GM21515 (cell line): ENCODE measurements around the gene GM2A.

ENCODE experiments used
- ATAC-seq: cut with Tn5 transposase; IDR thresholded peaks from one replicate; pipeline ENCODE4 v1.9.1; 2021; ENCODE audit not compliant: unreplicated experiment

The GM2A gene

DNA sequence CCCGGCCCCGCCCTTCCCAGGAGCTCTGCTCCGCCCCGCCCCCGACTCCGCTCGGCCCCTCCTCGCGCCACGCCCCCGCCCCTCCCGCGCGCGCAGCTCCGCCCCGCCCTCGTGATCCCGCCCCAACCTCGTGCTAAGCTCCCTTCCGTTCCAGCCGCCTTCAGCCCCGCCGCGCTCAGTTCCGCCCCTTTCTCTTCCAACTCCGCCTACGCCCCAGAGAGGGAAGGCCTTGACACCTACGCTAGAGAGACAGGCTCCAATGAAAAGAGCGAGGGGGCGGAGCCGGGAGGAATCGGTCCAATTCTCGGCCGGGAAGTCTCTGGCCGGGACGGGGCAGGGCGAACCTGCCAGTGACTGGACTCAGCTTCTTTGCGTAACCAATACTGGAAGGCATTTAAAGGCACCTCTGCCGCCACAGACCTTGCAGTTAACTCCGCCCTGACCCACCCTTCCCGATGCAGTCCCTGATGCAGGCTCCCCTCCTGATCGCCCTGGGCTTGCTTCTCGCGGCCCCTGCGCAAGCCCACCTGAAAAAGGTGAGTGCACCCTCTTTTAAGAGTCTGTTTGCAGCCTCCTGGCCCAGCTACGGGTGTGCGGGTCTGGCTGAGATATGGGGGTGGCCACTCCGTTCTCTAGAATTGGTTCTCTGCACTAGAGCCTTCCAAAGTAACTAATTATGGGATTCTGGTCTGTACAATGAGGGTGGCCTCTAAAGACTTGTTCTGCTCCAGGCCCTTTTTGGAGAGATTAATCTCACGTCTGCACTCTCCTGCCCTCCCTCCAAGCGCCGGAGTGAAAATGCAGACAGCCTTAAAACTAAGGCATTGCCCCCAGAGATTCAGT is at the start of gene GM2A:
Gene GM2A (plus strand): TSS at position 424 of the 843 bp plus-strand sequence. CDS start 32 bp downstream, at position 456.
- ATAC-seq = peak; percentile 81

DNA sequence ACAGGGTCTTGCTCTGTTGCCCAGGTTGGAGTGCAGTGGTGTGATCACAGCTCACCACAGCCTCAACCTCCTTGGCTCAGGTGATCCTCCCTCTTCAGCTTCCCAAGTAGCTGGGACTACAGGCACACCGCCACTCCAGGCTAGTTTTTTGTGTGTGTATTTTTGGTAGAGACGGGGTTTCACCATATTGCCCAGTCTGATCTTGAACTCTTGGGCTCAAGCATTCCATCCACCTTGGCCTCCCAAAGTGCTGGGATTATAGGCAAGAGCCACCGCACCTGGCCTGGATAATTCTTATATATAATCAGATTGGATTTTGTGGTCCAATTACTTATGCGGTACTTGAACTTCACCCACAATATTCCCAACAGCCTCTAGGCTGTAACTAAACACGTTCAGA is 48.9 kb upstream of the GM2A start:
- ATAC-seq = no peak

- ATAC-seq = no peak
These were observed 47.6 kb upstream of the GM2A start for GRCh38 chr5:151205411-151205810.

DNA sequence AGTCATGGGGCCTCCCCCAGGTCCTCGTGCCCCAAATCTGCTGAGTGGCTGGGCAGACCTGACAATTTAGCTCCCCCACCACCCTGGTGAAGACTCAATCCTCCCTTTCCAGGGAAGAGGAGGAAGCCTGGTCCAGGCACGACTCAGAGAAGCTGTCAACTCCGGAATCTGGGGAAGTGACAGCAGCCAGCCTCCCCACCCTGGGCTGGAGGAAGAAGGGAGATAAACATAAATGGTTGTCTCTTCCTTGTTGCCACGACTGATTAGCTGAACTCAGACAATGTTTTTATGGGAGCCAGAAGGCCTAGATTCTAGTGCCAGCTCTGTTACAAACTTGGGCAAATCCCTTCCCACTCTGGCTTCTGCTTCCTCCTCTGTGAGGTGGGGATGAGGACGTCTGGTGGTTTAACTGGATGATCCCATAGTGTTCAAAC is 44.5 kb upstream of the GM2A start:
- no peak for ATAC-seq

GRCh38 chr5:151212406-151212798 is 40.6 kb upstream of the GM2A start:
- peak; percentile 3 for ATAC-seq

- peak; percentile 73 for ATAC-seq
These were observed 39.0 kb upstream of the GM2A start for GRCh38 chr5:151213803-151214613.

DNA sequence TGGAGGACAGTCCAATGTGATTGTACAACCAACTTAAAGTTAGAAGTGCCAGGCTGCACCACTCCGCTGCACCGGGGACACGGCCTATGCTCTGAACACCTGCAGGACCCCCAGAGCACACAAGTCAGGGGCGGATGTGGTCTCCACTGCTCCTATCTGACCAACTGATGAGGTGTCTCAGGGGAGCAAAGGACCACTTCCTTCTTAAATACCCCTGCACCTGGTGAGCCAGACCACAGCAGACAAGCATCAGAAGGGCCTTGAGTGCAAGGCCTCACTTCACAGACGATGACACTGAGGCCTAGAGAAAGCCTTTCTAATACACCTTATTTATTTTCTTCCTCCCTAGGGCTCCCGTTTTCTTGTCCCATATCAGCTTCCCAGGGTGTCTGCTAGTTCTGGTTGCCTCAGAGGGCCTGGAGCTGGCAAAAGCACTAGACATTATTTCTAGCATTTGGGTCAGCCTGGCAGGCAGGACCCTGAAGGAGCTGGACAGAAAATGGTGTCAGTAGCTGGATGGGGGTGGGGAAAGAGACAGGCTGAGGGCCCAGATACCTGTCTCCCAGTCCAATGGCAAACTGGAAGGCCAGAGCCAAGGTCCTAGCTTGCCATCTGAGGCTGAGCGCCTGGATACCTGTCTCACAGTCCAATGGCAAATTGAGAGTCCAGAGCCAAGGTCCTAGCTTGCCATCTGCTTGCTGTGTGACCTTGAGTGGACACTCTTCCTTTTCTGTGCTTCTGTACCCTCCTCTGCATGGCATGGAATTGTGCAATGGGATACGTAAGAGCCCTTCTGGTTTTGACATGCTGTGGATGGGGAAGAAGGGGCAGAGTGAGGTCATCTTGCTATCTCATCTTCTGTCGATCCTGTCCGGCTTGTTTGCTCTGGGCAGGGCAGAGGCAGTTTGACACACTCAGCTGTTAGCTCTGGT is 38.1 kb upstream of the GM2A start:
- peak; percentile 64 for ATAC-seq

- no peak for ATAC-seq
These were observed 37.5 kb upstream of the GM2A start for GRCh38 chr5:151215546-151215880.

DNA sequence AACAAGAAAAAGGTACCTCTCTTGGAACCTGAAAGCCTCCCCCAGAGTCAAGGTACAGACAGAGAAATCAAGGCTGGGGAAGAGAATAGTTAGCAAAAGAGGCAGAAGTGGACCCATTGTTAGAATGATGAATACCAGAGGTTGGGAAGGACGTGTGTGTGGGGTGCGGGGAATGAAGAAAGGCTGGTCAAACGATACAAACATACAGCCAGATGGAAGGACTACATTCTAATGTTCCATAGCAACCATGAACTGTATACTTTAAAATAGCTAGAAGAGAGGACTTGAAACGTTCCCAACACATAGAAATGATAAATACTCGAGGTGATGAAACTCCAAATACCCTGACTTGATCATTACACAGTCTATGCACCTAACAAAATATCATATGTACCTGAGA is 36.2 kb upstream of the GM2A start:
- no peak for ATAC-seq

- ATAC-seq = no peak
These were observed 34.8 kb upstream of the GM2A start for GRCh38 chr5:151218177-151218576.

DNA sequence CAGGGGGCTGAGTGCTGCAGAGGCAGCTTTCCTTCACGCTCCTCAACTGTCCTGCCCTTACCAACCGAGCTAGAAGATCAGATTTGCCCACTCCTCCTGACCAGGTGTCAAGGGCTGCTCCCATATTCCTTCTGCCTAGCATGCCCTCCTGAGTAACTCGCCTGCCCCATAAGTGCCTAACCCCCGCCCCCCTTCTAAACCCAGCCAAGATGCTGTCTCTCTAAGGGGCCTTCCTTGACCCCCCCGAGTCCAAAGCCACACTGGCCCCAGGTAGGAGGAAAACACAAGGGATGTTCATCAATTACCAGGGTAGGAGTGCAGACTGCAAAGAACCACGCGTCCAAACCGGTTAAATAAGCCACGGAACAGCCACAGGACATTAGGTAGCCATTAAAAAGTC is 33.8 kb upstream of the GM2A start:
- no peak for ATAC-seq

GRCh38 chr5:151219789-151220188 is 33.2 kb upstream of the GM2A start:
- no peak for ATAC-seq

GRCh38 chr5:151221574-151221973 is 31.4 kb upstream of the GM2A start:
- ATAC-seq = no peak

GRCh38 chr5:151222054-151222789 is 30.8 kb upstream of the GM2A start:
- ATAC-seq = no peak

DNA sequence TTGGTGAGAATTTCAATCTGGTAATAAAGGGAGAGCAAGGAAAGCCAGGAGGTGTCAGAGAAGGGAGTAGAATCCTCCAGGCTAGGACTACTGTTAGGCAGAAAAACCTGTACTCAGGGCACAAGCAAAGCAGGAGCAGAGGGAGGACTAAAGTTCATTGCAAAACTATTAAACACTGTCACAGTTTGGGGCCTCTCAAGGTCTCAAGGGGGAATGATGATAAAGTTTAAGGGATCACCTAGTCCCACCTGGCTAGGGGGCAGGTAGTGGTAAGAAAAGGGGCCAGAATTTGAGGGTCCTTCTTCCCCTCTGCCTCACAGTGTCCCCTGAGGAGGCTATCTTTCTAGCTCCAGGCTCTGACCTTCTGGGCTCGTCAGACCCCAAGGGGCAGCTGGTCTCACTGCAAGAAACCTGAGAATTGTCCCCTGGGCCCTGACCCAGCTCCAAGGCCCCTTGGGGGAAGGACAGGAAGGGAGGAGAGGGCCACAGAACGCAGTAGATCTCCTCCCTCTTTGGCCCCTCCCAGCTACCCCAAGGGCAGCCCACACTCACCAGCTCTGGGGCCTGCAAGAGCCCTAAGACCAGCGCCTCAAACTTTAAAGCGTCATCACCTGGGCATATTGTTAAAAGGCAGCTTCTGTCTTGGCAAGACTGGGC is 30.1 kb upstream of the GM2A start:
- ATAC-seq = peak; percentile 64

GRCh38 chr5:151223447-151224264 is 29.3 kb upstream of the GM2A start, which contains the start of gene CCDC69:
TSS of gene CCDC69 (minus strand) at chr5:151224092. CDS start at chr5:151223970, 122 bp downstream.
- ATAC-seq = peak; percentile 70

DNA sequence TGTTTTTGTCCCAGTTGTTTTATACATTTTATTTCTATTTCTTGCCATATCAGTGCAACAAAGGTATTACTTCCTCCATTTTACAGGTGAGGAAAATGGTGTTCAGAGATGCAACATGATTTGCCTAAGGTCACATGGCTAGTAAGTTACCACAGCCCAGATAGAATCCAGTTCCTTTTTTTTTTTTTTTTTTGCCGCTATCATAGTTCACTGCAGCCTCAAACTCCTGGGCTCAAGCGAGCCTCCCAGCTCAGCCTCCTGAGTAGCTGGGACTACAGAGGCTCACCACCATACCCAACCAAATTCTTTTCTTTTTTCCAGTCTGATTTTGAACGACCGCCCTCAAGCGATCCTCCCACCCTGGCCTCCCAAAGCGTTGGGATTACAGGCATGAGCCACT is 28.6 kb upstream of the GM2A start:
- peak; percentile 40 for ATAC-seq

DNA sequence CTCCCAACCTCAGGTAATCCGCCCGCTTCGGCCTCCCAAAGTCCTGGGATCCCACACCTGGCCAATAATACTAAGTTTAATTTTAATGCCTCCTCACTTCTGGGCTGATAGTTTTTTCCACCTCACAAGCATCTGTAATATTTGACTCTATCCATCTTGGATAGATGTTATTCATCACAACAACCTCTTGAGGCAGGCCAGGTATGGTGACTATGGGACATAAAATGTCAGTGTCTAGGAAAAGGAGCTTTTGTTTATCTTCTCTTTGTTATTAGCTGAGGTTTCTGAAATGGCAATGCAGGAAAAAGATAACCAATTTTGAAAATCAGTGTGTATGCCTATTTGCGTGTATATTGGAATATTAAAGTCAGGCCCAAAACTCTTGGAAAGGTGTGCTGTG is 27.9 kb upstream of the GM2A start:
- no peak for ATAC-seq

GRCh38 chr5:151225475-151225874 is 27.5 kb upstream of the GM2A start:
- no peak for ATAC-seq
